Suprapubic skin (tissue), 4 donors: ENCODE results near the gene C16orf90.

Experiments used
- EP300 ChIP-seq: sonication (generic); formaldehyde crosslinking; IDR thresholded peaks from one replicate; pipeline ENCODE4 v1.6.1; 2017; ENCODE audit warnings: antibody characterized with exemption
- POLR2A ChIP-seq, 2 donors: fragments of 450-650 bp; IDR thresholded peaks; one replicate each; pipeline ENCODE4 v1.6.1; 2017; ENCODE audit warnings: antibody characterized with exemption in 2 of 2, mild to moderate bottlenecking in 2 of 2, moderate library complexity in 2 of 2
- POLR2AphosphoS5 ChIP-seq, 3 donors: sonication (generic); formaldehyde crosslinking; IDR thresholded peaks; one replicate each; pipeline ENCODE4 v1.6.1; 2017; ENCODE audit warnings: antibody characterized with exemption in 3 of 3
- TF ChIP-seq, protein P1 (sequence below), 2 donors: fragments of 200-600 bp in 1 of 2; fragments of 450-650 bp in 1 of 2; sonication (generic) in 1 of 2; IDR thresholded peaks; one replicate each; pipeline ENCODE4 v1.5.1; 2016 to 2019; ENCODE audit warnings: antibody characterized with exemption in 2 of 2, mild to moderate bottlenecking in 1 of 2, moderate library complexity in 1 of 2

DNA sequence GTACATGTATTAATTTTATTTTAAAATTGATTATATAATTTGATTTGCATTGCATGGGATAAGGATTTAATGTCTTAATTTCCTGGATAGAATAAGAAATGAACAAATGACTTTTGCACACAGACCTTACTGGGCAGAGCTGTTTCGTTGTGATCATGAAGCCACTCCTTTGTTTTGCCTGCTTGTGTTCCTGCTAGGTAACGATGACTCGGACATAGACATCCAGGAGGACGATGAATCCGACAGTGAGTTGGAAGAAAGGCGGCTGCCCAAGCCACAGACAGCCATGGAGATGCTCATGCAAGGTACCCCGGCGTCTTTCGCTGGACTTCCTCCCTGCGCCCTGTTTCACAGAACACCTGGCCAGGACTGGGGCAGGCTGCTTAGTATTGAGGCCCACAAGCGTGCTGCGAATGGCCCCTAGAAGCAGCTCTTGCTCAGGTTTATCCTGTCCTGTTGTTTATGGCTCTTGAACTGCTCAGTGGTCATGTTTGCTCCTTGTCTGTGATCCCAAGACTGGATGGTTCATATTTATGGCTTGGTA, 35.2 kb upstream of the C16orf90 start:
- no peak for TF ChIP-seq POLR2AphosphoS5 (IDR thresholded peaks at IDR 0.05)
- TF ChIP-seq POLR2A (IDR thresholded peaks at IDR 0.05): no peak
- no peak for TF ChIP-seq EP300
- TF ChIP-seq, protein P1, sequence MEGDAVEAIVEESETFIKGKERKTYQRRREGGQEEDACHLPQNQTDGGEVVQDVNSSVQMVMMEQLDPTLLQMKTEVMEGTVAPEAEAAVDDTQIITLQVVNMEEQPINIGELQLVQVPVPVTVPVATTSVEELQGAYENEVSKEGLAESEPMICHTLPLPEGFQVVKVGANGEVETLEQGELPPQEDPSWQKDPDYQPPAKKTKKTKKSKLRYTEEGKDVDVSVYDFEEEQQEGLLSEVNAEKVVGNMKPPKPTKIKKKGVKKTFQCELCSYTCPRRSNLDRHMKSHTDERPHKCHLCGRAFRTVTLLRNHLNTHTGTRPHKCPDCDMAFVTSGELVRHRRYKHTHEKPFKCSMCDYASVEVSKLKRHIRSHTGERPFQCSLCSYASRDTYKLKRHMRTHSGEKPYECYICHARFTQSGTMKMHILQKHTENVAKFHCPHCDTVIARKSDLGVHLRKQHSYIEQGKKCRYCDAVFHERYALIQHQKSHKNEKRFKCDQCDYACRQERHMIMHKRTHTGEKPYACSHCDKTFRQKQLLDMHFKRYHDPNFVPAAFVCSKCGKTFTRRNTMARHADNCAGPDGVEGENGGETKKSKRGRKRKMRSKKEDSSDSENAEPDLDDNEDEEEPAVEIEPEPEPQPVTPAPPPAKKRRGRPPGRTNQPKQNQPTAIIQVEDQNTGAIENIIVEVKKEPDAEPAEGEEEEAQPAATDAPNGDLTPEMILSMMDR (IDR thresholded peaks at IDR 0.05): no peak
